Endodermal cell (in vitro differentiated cells): Measurements from ENCODE around the gene NBPF14. TPM values are rescaled to one million over a fixed set of nuclear protein-coding genes. Genes with fewer than 3 reads are reported as not detected.
"Not testable (repeated sequence)": the region's sequence is repeated elsewhere in the genome, so short reads cannot be mapped to it uniquely, and the experiment has no call there.

Source experiments
- DNase-seq: peaks from one replicate; pipeline ENCODE4 v3.0.0-alpha.2; 2017
- H3K27ac ChIP-seq: 2 replicates; pipeline ENCODE4 v1.5.1; 2013; ENCODE audit warnings: mild to moderate bottlenecking, low read depth, low read length, moderate library complexity
- H3K27me3 ChIP-seq: 2 replicates; pipeline ENCODE4 v1.6.1; 2013; ENCODE audit warnings: mild to moderate bottlenecking, low read length, moderate library complexity; ENCODE audit not compliant: insufficient read depth, control insufficient read depth, poor library complexity, severe bottlenecking
- H3K36me3 ChIP-seq: 2 replicates; pipeline ENCODE4 v1.7.0; 2013; ENCODE audit warnings: mild to moderate bottlenecking, low read length, moderate library complexity; ENCODE audit not compliant: control insufficient read depth, insufficient read depth
- H3K4me1 ChIP-seq: one replicate; pipeline ENCODE4 v1.7.0; 2013; ENCODE audit warnings: low read length; ENCODE audit not compliant: control insufficient read depth, insufficient read depth
- H3K4me3 ChIP-seq: 2 replicates; pipeline ENCODE4 v1.5.1; 2013; ENCODE audit warnings: mild to moderate bottlenecking, low read length, moderate library complexity
- H3K9ac ChIP-seq: 2 replicates; pipeline ENCODE4 v1.6.1; 2013; ENCODE audit warnings: mild to moderate bottlenecking, low read length, moderate library complexity; ENCODE audit not compliant: poor library complexity, severe bottlenecking; ENCODE audit errors: extremely low read depth
- H3K9me3 ChIP-seq: 2 replicates; pipeline ENCODE4 v1.6.1; 2013; ENCODE audit warnings: mild to moderate bottlenecking, low read length, moderate library complexity; ENCODE audit not compliant: control insufficient read depth
- H3K27ac Mint-ChIP-seq: 2 replicates; pipeline ENCODE4 v1.8.0; 2020; ENCODE audit warnings: mixed read lengths
- H3K27me3 Mint-ChIP-seq: 2 replicates; pipeline ENCODE4 v1.8.0; 2021; ENCODE audit warnings: mild to moderate bottlenecking, mixed read lengths; ENCODE audit not compliant: insufficient read depth
- H3K36me3 Mint-ChIP-seq: 2 replicates; pipeline ENCODE4 v1.8.0; 2020; ENCODE audit warnings: low read depth, mixed read lengths
- H3K4me1 Mint-ChIP-seq: 2 replicates; pipeline ENCODE4 v1.8.0; 2020; ENCODE audit warnings: mixed read lengths
- H3K4me3 Mint-ChIP-seq: 2 replicates; pipeline ENCODE4 v1.8.0; 2020; ENCODE audit warnings: mild to moderate bottlenecking, moderate library complexity, mixed read lengths
- H3K9me3 Mint-ChIP-seq: 2 replicates; pipeline ENCODE4 v1.8.0; 2020; ENCODE audit warnings: mild to moderate bottlenecking, mixed read lengths
- WGBS, 2 experiments: methylation state at CpG; one replicate each; pipeline versions ENCODE4 v1.1.5 to v1.1.7; 2013; ENCODE audit warnings: missing lambda C conversion rate in 2 of 2, mixed read lengths in 1 of 2; ENCODE audit not compliant: insufficient coverage in 1 of 2, insufficient read length in 1 of 2; 5-methylcytosine and 5-hydroxymethylcytosine counted together
- long read RNA-seq, 4 experiments: library from polyadenylated mRNA in 2 of 4; library from RNA in 1 of 4; library from capped mRNA in 1 of 4; stranded (forward) in 3 of 4; unstranded in 1 of 4; transcript quantifications; one replicate each; pipeline ENCODE4 v2.0.0, GENCODE V29; 2020 to 2021; ENCODE audit warnings: inconsistent platforms in 1 of 4
- polyA plus RNA-seq, 2 experiments: library from polyadenylated mRNA; stranded (reverse); fragments of 50-300 nt; gene quantifications; one replicate each; pipeline ENCODE4 v1.2.3, GENCODE V29; 2013
- total RNA-seq, 2 donors: library from RNA; stranded (reverse); fragmentation: NEBNext Ultra II Directional in 1 of 2; extraction: Animal tissue kit (Norgen Biotek cat#: 25700) in 1 of 2; gene quantifications; 2 replicates in 1 of 2; 3 replicates in 1 of 2; pipeline ENCODE4 v1.2.1, GENCODE V29; 2021

The NBPF14 gene, protein sequence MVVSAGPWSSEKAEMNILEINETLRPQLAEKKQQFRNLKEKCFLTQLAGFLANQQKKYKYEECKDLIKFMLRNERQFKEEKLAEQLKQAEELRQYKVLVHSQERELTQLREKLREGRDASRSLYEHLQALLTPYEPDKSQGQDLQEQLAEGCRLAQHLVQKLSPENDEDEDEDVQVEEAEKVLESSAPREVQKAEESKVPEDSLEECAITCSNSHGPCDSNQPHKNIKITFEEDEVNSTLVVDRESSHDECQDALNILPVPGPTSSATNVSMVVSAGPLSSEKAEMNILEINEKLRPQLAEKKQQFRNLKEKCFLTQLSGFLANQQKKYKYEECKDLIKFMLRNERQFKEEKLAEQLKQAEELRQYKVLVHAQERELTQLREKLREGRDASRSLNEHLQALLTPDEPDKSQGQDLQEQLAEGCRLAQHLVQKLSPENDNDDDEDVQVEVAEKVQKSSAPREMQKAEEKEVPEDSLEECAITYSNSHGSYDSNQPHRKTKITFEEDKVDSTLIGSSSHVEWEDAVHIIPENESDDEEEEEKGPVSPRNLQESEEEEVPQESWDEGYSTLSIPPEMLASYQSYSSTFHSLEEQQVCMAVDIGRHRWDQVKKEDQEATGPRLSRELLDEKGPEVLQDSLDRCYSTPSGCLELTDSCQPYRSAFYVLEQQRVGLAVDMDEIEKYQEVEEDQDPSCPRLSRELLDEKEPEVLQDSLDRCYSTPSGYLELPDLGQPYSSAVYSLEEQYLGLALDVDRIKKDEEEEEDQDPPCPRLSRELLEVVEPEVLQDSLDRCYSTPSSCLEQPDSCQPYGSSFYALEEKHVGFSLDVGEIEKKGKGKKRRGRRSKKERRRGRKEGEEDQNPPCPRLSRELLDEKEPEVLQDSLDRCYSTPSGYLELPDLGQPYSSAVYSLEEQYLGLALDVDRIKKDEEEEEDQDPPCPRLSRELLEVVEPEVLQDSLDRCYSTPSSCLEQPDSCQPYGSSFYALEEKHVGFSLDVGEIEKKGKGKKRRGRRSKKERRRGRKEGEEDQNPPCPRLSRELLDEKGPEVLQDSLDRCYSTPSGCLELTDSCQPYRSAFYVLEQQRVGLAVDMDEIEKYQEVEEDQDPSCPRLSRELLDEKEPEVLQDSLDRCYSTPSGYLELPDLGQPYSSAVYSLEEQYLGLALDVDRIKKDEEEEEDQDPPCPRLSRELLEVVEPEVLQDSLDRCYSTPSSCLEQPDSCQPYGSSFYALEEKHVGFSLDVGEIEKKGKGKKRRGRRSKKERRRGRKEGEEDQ (N-terminal part only)
- total RNA-seq: 10 to 100 TPM; 13.4 to 27.0 TPM
- polyA plus RNA-seq (2013, experiment 1 of 2): 9.5 TPM
- 8.9 TPM for polyA plus RNA-seq (2013, experiment 2 of 2)
- long read RNA-seq, experiment 1, partial matches to known transcripts: 2 of 3 reads
- long read RNA-seq, experiment 1, other reads (novel, unspliced or antisense): 1 of 3 reads
- long read RNA-seq, experiment 2, partial matches to known transcripts: 16 of 17 reads
- long read RNA-seq, experiment 2, other reads (novel, unspliced or antisense): 1 of 17 reads
- long read RNA-seq, experiment 3, partial matches to known transcripts: 0 of 1 reads
- long read RNA-seq, experiment 3, other reads (novel, unspliced or antisense): 1 of 1 reads
- long read RNA-seq, experiment 4, partial matches to known transcripts: 0 of 3 reads
- long read RNA-seq, experiment 4, other reads (novel, unspliced or antisense): 3 of 3 reads

- H3K4me3 ChIP-seq, H3K27ac Mint-ChIP-seq, H3K27ac ChIP-seq, H3K4me3 Mint-ChIP-seq, H3K9me3 Mint-ChIP-seq, H3K4me1 Mint-ChIP-seq, H3K9ac ChIP-seq, H3K27me3 Mint-ChIP-seq, H3K27me3 ChIP-seq, DNase-seq, H3K36me3 Mint-ChIP-seq, H3K9me3 ChIP-seq, H3K36me3 ChIP-seq, H3K4me1 ChIP-seq: not testable (repeated sequence)
- no CpG with 5 or more reads among the region's 5 CpGs for whole genome bisulfite sequencing, 2 experiments
Measured at GRCh38 chr1:148595911-148596310, at the start of gene NBPF14. TSS of gene NBPF14 (minus strand) at chr1:148596011. CDS start at chr1:148595717, 294 bp downstream.

- H3K27me3 ChIP-seq, H3K4me1 ChIP-seq, DNase-seq, H3K36me3 ChIP-seq, H3K4me3 Mint-ChIP-seq, H3K9ac ChIP-seq, H3K27me3 Mint-ChIP-seq, H3K27ac Mint-ChIP-seq, H3K9me3 ChIP-seq, H3K4me1 Mint-ChIP-seq, H3K36me3 Mint-ChIP-seq, H3K9me3 Mint-ChIP-seq, H3K4me3 ChIP-seq, H3K27ac ChIP-seq: not testable (repeated sequence)
- no CpG with 5 or more reads among the region's 6 CpGs for WGBS, 2 experiments
Measured at GRCh38 chr1:148625451-148625850, 29.6 kb upstream of the NBPF14 start.

DNA sequence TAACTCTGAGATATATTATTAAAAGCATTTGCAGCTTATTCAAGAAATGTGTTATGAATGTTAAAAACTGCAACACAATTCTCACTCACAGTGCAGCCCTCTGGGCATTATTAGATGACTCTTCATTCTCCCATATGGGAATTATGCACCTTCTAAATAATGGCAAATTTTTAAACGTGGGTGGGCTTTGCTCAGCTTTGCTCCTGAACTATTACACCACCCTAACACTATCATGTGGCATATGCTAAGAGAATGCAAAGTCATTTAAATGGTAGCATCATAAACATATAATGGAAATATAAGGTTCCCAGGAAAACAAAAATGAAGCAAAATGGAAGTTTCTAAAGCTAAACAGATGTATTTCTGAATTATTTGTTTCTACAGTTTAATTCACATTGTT is 22.4 kb upstream of the NBPF14 start:
- H3K4me3 Mint-ChIP-seq: not testable (repeated sequence)

DNA sequence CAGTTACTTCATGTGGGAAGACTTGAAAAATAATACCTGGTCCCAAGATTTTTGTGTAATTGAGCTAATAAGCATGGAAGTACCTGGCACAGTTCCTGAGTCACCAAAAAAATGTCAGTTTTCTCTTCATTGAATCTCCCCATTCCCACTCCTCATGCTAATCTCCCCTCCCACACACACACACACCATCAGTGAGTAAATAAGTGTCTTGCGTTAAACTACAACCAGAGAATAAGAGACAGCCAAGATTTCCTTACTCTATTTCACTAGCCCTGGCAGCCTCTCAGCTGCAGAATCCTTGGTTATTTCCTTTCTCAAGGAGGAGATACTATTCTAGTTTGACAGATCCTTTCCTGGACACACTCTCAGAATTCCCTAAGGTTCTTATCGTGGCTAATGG is 9.5 kb upstream of the NBPF14 start:
- not testable (repeated sequence) for H3K4me1 Mint-ChIP-seq, H3K4me3 Mint-ChIP-seq, H3K4me3 ChIP-seq, H3K36me3 Mint-ChIP-seq, H3K36me3 ChIP-seq, H3K27ac ChIP-seq, DNase-seq, H3K27ac Mint-ChIP-seq, H3K27me3 ChIP-seq, H3K9me3 Mint-ChIP-seq, H3K9ac ChIP-seq, H3K27me3 Mint-ChIP-seq, H3K4me1 ChIP-seq, H3K9me3 ChIP-seq
- no CpG with 5 or more reads among the region's 2 CpGs for WGBS, 2 experiments

More for the DNA sequence above, 22.4 kb upstream of the NBPF14 start:
- H3K36me3 Mint-ChIP-seq, H3K36me3 ChIP-seq, H3K4me1 Mint-ChIP-seq, H3K9me3 ChIP-seq, H3K27me3 Mint-ChIP-seq, H3K9me3 Mint-ChIP-seq, DNase-seq, H3K9ac ChIP-seq, H3K27ac ChIP-seq, H3K27ac Mint-ChIP-seq, H3K27me3 ChIP-seq, H3K4me3 ChIP-seq, H3K4me1 ChIP-seq: not testable (repeated sequence)
- WGBS, 2 experiments: no CpG with 5 or more reads among the region's 1 CpG

DNA sequence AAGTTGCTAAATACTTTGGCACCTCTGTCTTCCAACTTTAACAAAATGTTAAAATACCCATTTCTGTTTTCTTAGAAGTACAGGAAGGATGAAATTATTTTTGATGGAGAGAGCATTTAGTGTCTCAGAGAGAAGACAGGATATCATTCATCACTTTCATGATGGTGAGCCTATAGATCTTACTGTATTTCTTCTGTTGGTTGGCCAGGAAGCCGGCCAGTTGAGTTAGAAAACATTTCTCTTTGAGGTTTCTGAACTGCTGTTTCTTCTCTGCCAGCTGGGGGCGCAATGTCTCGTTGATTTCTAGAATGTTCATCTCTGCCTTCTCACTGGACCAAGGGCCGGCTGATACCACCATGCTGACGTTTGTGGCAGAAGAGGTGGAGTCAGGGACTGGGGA is 451 bp downstream of the NBPF14 start:
- H3K36me3 ChIP-seq, H3K4me1 Mint-ChIP-seq, H3K27ac ChIP-seq, H3K4me3 Mint-ChIP-seq, H3K4me1 ChIP-seq, H3K9me3 Mint-ChIP-seq, H3K27me3 Mint-ChIP-seq, H3K36me3 Mint-ChIP-seq, H3K4me3 ChIP-seq, H3K9ac ChIP-seq, DNase-seq, H3K27me3 ChIP-seq, H3K9me3 ChIP-seq, H3K27ac Mint-ChIP-seq: not testable (repeated sequence)
- WGBS, 2 experiments: no CpG with 5 or more reads among the region's 5 CpGs

DNA sequence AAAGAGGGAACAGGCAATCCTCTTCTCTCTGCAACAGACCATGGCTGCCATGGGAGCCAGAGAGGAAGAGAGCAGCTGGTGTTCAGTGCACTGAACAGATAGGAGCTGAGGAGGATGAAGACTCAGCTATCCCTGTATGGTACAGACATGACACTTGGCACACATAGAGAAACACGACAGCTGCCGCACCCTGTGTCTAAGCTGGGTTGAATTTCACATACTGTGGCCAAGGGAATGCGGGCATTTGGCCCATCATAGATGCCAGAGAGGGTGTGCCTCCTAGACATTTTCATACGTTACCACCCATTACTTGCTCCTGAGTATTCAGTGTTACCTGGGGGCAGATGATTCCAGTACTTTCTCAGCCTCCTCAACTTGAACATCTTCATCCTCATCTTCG is 4.7 kb downstream of the NBPF14 start:
- WGBS, 2 experiments: 83% methylated on average over 3 of the region's 5 CpGs; no CpG with 5 or more reads in 1 of the 2 experiments
- not testable (repeated sequence) for H3K9ac ChIP-seq, H3K27me3 Mint-ChIP-seq, H3K27ac Mint-ChIP-seq, H3K4me3 Mint-ChIP-seq, DNase-seq, H3K27ac ChIP-seq, H3K9me3 ChIP-seq, H3K27me3 ChIP-seq, H3K4me1 Mint-ChIP-seq, H3K36me3 Mint-ChIP-seq, H3K4me3 ChIP-seq, H3K9me3 Mint-ChIP-seq, H3K4me1 ChIP-seq, H3K36me3 ChIP-seq
